Activated CD8-positive, alpha-beta memory T cell treated with anti-CD3 and anti-CD28 coated beads for 48 hours (primary cell): ENCODE data around the gene SCN1A.
"Not testable (repeated sequence)": the region's sequence is repeated elsewhere in the genome, so short reads cannot be mapped to it uniquely, and the experiment has no call there.

Experiments used
- DNase-seq, 3 experiments: peaks; one replicate each; pipeline ENCODE4 v3.0.0-alpha.2; 2020; ENCODE audit warnings: low read depth in 2 of 3, low spot score in 2 of 3

SCN1A gene

DNA sequence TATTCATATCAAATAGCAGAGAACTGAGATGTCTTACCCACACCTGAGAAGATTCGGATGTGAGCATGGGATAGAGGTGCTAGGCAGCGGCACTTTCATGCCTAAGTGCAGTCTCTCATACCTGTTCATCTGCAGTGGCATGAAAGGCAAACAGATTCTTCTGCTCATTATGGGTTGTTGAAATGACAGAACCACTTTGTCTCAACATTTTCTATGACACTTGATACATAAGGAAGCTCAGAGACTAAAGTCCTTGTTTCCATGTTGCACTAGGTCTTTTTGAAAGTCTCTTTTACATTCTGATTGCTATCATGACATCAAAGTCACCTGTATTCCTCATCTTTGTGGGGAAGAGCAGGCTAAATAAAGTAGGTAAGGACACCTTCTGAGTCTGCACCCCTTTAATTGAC is 8.0 kb upstream of the SCN1A start:
- DNase-seq = no peak

DNA sequence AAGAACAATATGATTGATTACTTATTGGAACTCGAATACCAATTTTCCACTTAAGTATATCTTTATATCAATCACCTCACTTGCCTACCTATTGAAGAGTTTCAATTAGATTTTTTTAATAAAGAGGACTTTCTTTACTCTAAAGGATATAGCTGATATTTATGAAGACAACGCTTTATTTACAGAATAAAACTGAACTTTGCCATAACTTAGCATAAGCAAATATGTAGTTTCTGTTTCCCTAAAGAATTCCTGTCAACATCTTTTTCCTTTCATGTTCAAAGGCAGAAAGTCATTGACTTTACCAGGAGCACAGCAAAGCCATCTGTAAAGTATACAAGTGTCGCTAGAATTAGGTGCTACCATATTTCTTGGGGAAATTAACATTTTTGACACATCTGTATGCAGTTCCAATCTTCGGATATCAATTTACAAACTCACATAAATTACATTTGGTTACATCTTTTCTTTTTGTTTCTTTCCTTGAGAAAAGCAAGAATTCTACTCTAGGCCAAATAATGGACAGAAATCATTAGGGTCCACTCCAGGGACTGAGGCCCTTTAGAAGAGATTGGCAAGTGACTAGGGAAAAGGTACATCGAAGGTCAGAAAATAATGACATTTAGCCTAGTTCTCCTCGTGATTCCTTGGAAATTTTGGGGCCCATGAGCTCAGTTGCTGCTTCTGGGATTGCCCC is 7.5 kb upstream of the SCN1A start:
- DNase-seq = no peak

DNA sequence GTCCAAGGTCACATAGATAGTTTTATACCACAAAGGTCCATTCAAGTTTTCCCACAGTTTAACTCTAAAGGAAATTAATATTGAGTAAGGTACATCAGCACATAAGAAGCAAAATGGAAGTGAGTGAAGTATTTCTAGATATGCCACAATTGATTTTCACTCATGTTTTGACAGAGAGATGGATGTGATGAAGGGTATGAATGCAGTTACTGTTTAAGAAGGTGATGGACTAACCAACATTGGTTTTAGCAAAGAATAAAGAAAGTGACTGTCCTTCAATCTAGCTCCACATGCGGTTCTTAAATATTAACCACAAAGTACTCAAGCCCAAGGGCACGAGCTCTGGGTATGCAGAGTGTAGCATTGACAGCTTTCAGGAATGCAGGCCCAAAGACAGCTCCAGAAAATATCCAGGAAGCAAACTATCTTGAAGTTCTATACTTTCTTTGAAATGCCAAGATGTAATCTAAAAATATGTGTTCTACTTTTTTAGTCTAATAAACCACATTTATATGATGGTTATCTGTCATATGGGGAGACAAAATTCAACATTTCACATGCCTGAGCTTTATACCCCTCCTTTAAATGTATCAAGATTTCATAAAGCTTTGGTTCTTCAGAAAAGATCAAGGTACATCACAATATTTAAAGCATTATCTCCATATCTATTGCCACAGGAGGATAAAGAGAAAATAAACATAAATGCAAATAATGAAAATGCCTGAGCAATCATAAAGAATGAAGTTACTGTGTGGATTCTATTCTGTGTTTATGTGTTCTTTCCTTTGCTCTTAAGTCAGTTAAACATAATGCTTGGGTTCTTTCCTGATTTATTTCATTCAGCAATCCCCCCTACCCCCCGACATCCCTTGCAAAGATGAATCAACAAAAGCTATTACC is 6.7 kb upstream of the SCN1A start:
- DNase-seq = no peak

DNA sequence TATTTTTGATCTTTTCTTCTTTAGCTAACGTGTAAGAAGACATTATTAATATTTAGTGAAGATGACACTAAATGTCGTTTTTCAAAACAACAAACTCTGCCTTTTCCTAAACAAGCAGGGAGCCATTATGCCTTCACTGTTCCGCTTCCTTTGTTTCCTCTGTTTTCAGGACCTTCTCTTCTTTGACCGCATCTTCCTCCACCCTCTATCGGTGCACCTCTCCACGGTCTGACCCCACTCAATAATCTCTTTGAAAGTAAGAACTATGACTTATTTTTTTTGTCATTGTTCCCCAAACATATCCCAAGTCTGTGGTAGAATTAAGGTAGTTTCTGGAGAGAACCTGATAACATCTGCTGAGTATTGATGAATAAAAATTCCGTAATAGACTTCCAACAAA is 5.8 kb upstream of the SCN1A start:
- DNase-seq = no peak

DNA sequence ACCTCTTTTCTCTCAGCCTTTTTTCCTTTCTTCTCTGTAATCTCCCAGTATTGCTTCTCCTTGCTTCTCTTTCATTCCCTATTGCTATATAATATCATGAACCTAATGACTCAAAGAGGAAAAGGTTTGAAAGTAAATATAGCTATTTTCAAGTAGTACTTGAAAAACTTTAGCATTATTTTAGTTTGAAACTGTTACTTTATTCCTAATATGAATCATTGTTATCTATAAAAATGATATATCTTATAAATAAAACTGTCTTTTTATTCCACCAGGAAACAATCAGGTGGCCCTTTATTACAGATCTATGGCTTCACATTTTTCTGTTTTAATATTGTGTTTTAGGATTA is 311 bp upstream of the SCN1A start:
- DNase-seq = no peak

DNA sequence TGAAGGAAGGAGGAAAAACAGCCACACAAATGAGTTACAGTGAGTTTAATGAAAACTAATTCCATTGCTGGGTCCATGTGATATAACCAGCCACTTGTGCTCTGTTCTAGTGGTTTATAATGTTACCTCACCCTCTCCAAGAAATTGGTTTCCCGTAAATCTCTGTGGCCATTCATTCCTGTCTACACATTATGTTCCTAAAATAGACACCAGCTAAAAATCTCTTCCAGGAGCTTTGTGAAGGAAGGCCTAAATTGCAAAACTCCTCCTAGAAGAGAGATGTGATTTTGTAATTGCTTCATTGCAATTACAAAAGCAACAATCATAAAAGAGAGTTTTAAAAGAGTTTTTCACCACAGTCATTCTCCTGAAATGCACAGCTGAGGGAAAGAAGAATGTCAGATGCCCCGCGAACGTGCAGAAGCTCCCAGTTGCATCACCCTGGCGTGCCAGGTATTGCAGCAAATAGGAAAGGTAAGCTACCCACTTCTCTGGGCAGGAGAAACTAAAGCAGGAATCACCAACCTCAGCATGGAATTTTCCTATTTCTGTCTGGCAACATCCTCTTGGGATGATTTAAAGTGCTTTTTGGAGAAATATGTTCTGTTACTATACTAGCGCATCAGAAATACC is 1.7 kb downstream of the SCN1A start:
- DNase-seq = no peak

DNA sequence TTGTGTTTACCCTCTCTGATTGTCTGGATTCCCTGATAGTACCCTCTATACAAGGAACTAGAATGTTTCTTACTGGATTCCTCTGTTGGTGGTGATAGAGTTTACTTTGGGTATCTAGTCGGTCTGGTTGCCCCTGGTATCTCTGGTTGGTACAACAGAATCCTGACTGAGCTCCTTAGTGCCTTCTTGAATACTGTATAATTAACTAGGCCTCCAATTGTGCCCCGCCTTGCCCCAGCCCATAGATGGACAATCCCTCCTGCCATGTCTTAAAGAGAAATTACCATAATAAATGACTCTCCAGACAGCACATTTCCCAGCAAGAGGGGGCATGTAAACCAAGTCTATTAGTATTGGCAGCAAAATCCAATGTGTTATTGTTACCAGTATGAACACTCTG is 2.3 kb downstream of the SCN1A start:
- DNase-seq = no peak

DNA sequence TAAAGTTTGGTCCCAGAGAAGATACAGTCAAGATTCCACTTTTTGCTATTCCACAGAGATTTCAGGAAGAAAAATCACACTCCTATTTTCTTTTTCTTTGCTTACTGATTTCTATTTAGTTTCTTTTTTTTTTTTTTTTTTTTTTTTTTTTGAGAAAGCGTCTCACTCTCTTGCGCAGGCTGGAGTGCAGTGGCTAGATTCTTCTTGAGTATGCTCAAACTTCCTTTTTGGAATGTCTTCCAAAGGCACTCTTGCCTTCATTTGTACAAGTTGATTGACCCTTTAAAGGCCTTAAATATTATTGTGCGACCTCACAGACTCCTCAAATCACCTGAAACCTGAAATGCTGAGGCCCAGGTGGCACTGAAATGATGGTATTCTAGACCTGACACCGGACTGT is 9.6 kb downstream of the SCN1A start:
- DNase-seq = no peak

DNA sequence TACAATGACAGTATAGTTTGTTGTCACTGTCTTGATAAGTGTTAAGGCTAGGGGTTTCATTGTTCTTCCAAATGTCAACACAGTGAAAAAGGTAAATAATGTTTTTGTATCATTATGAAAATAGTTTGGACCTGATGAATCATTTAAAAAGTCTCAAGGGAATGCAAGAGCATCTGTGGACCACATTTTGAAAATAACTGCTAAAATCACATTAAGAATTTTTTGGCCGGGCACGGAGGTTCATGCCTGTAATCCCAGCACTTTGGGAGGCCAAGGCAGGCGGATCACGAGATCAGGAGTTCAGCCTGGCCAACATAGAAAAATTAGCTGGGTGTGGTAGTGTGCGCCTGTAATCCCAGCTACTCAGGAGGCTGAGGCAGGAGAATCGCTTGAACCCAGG is 10.3 kb downstream of the SCN1A start:
- DNase-seq = no peak

DNA sequence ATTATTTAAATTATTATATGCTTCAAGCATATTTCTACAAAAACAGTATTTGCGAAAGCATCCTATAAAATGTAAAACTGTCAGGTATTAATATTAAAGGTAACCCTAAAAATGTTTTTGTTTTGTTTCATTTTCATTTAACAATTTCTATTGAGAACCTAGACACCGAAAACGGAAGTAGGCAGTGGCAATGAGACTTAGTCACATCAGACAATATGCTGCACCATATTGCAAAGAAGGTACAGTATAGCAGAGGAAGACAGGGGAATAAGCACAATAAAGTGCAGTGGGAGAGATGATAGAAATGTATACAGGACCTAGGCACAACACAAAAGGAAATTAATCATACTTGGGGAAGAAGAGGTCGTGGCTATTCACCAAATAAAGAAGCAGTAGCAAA is 12.2 kb downstream of the SCN1A start:
- no peak for DNase-seq

DNA sequence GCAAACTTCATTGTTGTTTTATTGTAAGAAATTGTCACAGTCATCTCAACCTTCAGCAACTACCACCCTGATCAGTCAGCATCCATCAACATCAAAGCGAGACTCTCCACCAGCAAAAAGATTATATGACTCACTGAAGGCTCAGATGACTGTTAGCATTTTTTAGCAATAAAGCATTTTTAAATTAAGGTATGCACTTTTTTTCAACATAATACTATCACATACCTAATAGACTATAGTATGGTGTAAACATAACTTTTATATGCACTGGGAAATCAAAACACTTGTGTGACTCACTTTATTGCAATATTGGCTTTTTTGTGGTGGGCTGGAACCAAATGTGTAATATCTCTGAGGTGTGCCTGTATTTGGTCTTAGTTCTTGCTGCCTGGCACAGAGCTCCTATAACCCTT is 15.6 kb downstream of the SCN1A start:
- DNase-seq = no peak

DNA sequence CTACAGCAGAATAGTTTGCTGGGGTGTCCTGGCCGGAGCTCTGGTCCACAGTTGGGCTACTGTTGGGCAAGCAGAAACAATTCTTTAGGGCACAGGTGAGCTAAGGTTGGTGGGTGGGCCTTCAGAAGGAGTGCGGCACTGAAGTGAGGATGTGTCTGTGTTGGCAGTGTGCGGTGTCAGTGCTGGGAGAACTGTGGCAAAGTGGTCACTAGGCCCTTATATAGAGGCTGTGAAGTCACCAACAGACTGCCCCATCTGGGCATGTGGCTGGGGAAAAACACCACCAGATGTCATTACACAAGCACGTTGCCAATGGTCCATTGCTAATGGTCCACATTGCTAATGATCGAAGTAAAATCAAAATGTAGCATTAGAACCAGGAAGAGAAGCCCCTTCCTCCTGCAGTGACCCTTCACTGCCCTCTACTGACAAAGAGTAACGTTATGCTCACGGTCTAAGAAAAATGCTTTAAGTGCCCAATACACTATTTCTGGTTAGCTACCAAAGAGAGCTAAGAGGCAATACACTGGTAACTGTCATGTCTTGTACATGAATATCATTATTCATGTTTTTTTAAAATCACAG is 21.3 kb downstream of the SCN1A start:
- no peak for DNase-seq

DNA sequence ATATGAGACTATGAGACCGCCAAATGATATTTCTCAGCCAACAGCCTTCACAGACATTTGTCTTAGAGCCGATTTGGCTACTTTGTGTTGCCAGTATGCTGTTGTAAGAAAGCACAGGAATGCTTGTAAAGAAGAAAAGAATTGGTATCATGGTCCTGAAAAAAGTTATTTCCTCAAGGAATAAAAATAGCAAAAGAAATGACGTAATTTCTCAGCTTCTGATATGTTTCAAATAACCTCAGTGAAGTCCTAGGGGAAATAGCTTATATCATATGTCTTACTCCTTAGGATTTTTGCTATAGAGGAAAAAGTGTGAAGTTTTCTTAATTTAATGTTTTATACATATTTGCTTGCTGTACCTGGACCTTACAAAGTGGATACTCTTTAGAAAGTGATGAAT is 23.0 kb downstream of the SCN1A start:
- DNase-seq = no peak

DNA sequence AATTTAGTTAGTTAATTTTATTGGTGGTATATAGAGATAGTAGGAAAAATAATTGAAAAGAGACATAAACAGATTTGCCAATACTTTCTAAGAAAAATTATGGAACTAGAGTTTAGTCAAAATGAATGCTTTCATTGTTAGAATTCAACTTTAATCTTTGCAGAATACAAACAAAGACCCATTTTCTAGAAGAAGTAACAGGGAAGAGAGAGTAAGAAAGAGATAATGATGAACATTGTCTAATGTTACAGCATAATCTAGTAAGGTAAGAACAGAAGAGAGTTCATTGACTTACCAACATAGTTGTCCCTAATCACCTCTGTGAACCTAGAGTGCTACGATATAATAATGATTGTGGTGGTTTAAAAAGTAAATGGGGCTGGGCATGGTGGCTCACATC is 23.7 kb downstream of the SCN1A start:
- no peak for DNase-seq

DNA sequence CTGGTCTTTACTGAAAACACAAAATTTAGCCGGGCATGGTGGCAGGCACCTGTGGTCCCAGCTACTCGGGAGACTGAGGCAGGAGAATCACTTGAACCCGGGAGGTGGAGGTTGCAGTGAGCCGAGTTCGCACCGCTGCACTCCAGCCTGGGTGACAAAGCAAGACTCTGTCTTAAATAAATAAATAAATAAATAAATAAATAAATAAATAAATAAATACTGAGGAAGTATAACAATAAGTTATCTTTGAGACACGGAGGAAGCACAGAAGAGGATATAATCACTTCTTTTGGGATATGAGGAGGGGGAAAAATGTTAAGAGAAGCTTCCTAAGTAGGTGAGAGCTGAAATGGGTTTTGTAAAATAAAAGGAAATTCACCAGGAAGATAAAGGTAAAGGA is 24.5 kb downstream of the SCN1A start:
- not testable (repeated sequence) for DNase-seq

DNA sequence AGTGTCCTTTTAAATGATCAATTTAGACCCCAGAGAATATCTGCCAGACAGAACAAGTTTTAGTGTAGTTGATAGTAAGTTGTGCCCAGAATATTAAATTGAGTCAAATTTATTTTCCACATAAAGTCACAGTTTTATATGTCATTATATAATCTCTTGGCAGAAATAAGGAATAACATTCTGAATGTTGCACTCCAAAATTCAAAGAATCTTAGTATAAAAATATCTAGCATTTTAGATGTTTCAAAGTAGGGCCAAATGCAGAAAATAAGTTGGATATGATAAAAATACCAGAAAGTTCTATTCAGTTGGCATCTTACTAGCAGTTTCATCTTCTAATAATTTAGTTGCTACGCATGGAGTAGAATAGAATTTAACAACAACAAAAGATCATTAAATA is 33.5 kb downstream of the SCN1A start:
- DNase-seq = no peak

DNA sequence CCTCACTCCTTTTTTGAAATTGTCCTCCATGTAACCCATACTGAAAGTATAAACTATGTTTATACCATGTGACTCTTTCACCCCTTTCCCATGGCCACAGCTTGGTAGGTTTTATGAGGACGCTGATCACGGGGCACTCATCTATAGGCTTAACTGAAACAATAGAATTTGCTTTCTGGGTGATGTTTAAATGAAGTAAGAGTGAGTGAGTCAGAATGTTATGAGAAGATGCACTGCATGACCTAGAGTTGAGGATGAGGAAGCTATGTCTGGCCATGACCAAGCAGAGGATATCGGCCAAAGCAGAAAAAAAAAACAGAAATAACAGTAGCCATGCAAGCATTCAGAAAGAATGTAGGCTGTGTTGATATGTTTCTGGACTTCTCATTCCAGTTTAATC is 34.9 kb downstream of the SCN1A start:
- no peak for DNase-seq

DNA sequence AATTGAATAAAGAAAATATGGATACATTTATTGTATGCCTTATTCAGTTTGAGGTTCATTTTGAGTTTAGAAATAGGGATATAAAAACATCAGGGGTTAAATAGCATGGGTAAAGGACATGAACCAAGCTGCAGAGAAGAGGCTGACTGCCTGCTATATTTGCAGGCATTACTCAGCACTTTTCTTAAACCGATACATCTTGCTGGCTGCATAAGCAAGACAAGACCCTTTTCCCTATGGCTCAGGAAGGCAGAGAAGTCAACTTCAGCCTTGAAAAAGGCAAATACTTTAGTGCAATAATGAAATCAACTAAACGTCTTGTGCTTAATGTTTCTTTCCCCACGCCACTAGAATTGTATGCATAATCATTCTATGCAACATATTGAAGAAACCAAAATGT is 36.4 kb downstream of the SCN1A start:
- DNase-seq = no peak

DNA sequence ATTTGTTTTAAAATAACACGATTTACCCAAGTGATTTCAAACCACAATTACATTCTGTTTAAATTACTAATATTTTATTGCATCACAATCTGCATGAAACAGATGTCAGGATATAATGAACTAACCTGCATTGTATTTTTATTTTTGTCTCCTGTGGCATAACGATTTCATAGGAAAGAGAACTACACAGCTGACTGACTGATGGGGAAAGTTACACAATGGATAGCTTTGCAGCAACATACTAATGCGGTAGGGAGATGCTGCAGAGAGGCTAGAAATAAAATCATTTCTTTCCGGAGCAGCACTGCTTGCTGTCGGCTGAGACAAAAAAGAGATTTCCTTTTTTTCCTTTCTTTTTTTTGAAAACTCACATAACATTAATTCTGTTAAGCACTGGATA is 36.9 kb downstream of the SCN1A start:
- DNase-seq = no peak

DNA sequence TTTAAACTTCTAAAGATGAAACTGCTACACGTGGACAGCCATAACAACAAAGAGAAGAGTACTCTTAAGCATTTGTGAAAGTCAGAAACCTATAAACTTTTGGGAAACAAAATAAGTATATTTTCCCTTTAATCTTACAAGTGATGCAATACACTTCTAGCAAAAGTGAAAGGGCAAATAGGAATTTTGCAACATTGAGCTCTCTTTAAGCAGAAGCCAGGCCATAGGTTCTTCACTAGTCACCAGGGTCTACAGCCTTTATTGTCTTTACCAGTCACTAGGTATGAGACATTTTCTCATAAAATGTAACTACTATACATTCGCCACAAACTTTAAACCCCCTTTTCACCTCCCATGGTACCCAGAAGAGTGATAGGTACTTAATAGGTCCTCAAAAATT is 37.5 kb downstream of the SCN1A start:
- DNase-seq = no peak

DNA sequence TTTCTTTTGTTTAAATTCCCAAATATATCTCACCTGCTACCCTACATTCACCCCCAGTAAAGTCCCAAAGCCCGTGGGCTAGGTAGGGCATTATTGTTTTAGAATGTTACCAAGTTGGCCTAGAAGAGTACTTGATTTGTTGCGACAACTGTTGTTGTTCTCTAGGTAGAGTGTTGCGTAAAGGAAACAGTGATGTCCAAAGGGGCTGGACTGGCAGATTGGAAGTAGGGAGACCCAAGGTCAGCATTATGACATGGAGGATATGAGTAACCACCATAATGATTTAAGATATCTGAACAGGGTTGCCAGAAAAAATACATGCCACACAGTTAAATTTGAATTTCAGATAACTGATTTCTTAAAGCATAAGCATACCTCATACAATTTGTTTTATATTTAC is 39.2 kb downstream of the SCN1A start:
- no peak for DNase-seq

DNA sequence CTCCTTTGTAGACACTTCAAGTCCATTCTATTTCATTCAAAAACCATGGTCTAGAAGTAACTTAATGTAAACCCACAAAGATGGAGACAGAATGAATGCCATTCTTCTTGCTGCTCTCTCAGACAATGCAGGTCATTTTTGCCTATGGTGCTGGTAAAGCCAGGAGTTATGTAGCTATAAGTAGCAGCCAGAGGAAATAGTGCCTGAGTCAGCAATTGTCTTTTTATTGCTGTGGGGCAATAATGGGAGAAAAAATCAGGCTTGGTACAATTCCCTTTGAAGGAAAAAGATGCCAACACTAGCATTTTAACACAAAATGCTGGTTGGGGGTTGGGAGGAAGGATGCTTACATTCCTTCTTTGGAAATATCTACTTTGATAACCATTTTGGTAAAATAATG is 43.5 kb downstream of the SCN1A start:
- no peak for DNase-seq
